Lower lobe of right lung (tissue), 2 donors: ENCODE results near the gene KHSRP. TPM values are rescaled to one million over a fixed set of nuclear protein-coding genes. Genes with fewer than 3 reads are reported as not detected.

Source experiments
- ATAC-seq, 2 donors: fragments of 200-7000 bp; cut with Tn5 transposase; one replicate each; pipeline ENCODE4 v1.9.1; 2020 to 2022; ENCODE audit warnings: mild to moderate bottlenecking in 2 of 2, moderate library complexity in 2 of 2
- DNase-seq: peaks from one replicate; pipeline ENCODE4 v3.0.0-alpha.2; 2020
- H3K27ac ChIP-seq: fragments of 200-600 bp; one replicate; pipeline ENCODE4 v1.8.0; 2022
- H3K27me3 ChIP-seq: fragments of 200-600 bp; one replicate; pipeline ENCODE4 v1.8.0; 2022; ENCODE audit warnings: low read depth
- H3K36me3 ChIP-seq: fragments of 200-600 bp; one replicate; pipeline ENCODE4 v1.8.0; 2022; ENCODE audit warnings: mild to moderate bottlenecking
- H3K4me1 ChIP-seq: fragments of 200-600 bp; one replicate; pipeline ENCODE4 v1.8.0; 2022
- H3K4me3 ChIP-seq: fragments of 200-600 bp; one replicate; pipeline ENCODE4 v1.8.0; 2022; ENCODE audit warnings: mild to moderate bottlenecking
- H3K9me3 ChIP-seq: fragments of 200-600 bp; one replicate; pipeline ENCODE4 v1.8.0; 2022
- intact Hi-C: fragments of 100-400 bp; cut with DNase I; formaldehyde crosslinking; loops from one replicate; pipeline ENCODE4 v1.11.0; 2022
- long read RNA-seq: library from polyadenylated mRNA; unstranded; transcript quantifications from one replicate; pipeline ENCODE4 v2.0.0, GENCODE V29; 2021
- total RNA-seq: library from RNA; stranded (reverse); fragmentation: NEBNext Ultra II Directional; extraction: Animal tissue kit (Norgen Biotek cat#: 25700); gene quantifications from one replicate; pipeline ENCODE4 v1.2.1, GENCODE V29; 2021
- TF ChIP-seq, protein P1 (sequence below): fragments of 200-600 bp; IDR thresholded peaks from one replicate; pipeline ENCODE4 v1.8.0; 2022; ENCODE audit warnings: antibody characterized with exemption, mild to moderate bottlenecking
- donor health status: DM: no; HTN: yes; CAD: no; lungs with severe emphysema.

The KHSRP gene, protein sequence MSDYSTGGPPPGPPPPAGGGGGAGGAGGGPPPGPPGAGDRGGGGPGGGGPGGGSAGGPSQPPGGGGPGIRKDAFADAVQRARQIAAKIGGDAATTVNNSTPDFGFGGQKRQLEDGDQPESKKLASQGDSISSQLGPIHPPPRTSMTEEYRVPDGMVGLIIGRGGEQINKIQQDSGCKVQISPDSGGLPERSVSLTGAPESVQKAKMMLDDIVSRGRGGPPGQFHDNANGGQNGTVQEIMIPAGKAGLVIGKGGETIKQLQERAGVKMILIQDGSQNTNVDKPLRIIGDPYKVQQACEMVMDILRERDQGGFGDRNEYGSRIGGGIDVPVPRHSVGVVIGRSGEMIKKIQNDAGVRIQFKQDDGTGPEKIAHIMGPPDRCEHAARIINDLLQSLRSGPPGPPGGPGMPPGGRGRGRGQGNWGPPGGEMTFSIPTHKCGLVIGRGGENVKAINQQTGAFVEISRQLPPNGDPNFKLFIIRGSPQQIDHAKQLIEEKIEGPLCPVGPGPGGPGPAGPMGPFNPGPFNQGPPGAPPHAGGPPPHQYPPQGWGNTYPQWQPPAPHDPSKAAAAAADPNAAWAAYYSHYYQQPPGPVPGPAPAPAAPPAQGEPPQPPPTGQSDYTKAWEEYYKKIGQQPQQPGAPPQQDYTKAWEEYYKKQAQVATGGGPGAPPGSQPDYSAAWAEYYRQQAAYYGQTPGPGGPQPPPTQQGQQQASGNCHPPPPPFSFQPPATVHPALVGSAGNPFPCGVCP
- total RNA-seq, result 173 TPM
- long read RNA-seq, partial matches to known transcripts, result 24 of 106 reads
- long read RNA-seq, other reads (novel, unspliced or antisense), result 72 of 106 reads

DNA sequence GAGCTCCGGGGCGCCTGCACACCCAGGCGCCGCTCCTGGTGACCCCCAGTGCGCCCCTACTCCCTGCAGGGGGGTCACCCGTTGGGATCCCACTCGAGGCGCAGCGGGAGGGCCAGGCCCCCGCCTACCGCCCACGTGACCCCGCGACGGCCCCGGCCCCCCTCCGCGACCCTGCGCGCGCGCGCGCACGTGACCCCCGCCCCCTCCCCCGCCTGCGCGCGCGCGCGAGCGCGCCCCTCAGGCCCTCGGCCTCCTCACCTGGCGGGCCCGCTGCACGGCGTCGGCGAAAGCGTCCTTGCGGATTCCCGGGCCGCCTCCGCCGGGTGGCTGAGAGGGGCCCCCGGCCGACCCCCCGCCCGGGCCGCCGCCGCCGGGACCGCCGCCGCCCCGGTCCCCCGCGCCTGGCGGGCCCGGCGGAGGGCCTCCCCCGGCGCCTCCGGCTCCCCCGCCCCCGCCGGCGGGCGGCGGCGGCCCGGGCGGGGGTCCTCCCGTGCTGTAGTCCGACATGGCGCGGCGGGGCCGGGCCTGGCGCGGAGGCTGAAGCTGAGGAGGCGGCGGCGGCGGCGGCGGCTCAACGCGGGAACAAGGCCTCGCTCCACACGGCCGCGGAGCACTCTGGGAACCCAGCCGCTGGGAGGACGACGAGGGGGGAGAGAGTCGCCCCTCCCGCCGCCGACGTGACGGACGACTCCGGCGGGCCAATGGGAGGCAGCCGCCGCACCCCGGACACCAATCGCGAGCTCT lies at the start of gene KHSRP:
Gene KHSRP (minus strand): TSS at position 617 of the 744 bp plus-strand sequence. CDS start 110 bp downstream, at position 507.
- no peaks in the 10 kb centered on the region for H3K27me3 ChIP-seq
- TF ChIP-seq, protein P1, sequence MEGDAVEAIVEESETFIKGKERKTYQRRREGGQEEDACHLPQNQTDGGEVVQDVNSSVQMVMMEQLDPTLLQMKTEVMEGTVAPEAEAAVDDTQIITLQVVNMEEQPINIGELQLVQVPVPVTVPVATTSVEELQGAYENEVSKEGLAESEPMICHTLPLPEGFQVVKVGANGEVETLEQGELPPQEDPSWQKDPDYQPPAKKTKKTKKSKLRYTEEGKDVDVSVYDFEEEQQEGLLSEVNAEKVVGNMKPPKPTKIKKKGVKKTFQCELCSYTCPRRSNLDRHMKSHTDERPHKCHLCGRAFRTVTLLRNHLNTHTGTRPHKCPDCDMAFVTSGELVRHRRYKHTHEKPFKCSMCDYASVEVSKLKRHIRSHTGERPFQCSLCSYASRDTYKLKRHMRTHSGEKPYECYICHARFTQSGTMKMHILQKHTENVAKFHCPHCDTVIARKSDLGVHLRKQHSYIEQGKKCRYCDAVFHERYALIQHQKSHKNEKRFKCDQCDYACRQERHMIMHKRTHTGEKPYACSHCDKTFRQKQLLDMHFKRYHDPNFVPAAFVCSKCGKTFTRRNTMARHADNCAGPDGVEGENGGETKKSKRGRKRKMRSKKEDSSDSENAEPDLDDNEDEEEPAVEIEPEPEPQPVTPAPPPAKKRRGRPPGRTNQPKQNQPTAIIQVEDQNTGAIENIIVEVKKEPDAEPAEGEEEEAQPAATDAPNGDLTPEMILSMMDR, result no peak
- ATAC-seq, result no peak
- DNase-seq, result no peak
- H3K36me3 ChIP-seq, result peaks cover 28% of the 10 kb centered on the region
- peaks cover 20% of the 10 kb centered on the region for H3K4me1 ChIP-seq
- intact Hi-C loops, result no loop called here
- peak within 1 kb of the TSS; percentile 83 for H3K4me3 ChIP-seq
- peak within 1 kb of the TSS; percentile 78 for H3K27ac ChIP-seq
- no peaks in the 10 kb centered on the region for H3K9me3 ChIP-seq

DNA sequence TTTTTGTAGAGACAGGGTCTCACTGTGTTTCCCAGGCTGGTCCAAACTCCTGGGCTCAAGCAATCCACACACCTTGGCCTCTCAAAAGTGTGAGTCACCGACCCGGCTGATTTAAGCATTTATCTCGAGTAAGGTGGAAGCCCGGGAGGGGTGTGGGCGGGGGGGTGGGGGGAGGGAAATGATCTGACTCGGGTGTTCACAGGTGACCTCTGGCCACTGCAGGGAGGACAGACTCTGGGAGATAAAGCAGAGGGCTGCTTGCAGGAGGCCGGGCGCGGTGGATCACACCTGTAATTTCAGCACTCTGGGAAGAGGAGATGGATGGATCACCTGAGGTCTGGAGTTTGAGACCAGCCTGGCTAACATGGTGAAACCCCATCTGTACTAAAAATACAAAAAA lies 49.0 kb upstream of the KHSRP start:
- H3K27me3 ChIP-seq, result peaks cover 18% of the 10 kb centered on the region
- no peak for DNase-seq
- H3K4me3 ChIP-seq, result no peak overlapping the region
- peaks cover 1% of the 10 kb centered on the region for H3K36me3 ChIP-seq
- ATAC-seq, result no peak
- peaks cover 13% of the 10 kb centered on the region for H3K4me1 ChIP-seq
- no peaks in the 10 kb centered on the region for H3K9me3 ChIP-seq
- TF ChIP-seq, protein P1, result no peak
- no peak overlapping the region for H3K27ac ChIP-seq
- intact Hi-C loops, result no loop called here

DNA sequence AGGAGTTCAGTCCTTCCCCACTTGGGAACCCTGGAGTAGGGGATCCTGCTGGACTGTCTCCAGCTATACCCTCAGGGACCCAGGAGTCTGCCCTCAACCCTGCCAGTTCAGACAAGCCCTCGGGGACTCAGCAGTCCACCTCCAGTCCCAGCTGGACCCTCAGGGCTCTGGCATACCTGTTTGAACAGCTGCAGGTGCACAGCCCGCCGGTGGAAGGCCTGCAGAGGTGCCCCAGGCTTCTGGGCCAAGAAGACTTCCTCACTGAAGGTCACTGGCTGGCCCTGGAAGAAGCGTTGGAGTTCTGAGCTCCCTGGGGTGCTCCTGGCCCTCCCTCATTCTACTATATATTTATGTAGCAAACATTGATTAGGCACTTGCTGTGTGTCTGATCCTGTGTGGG lies 48.1 kb upstream of the KHSRP start:
- H3K4me3 ChIP-seq, result no peak overlapping the region
- peaks cover 13% of the 10 kb centered on the region for H3K4me1 ChIP-seq
- no peak overlapping the region for H3K27ac ChIP-seq
- H3K36me3 ChIP-seq, result peaks cover 7% of the 10 kb centered on the region
- ATAC-seq, result no peak
- H3K9me3 ChIP-seq, result no peaks in the 10 kb centered on the region
- TF ChIP-seq, protein P1, result no peak
- DNase-seq, result no peak
- H3K27me3 ChIP-seq, result peaks cover 18% of the 10 kb centered on the region
- intact Hi-C loops, result no loop called here

DNA sequence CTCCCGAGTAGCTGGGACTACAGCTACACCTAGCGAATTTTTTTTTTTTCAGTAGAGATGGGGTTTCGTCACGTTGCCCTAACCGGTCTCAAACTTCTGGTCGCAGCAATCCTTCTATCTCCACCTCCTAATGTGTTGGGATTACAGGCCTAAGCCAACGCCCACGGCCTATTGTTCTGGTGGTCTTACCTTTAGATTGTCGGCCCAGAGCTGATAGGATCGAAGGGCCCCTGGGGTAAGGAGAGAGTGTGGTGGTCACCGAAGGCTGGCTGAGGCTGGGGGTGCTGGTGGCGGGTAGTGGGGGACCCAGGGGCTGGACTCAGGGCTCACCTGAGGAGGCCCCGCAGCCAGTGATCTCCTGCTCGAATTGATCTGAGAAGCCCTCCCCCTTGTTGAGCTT lies 46.5 kb upstream of the KHSRP start:
- no peak overlapping the region for H3K27ac ChIP-seq
- no peak overlapping the region for H3K4me3 ChIP-seq
- H3K9me3 ChIP-seq, result no peaks in the 10 kb centered on the region
- peaks cover 8% of the 10 kb centered on the region for H3K4me1 ChIP-seq
- DNase-seq (no peak), ATAC-seq (no peak)
- TF ChIP-seq, protein P1, result no peak
- H3K27me3 ChIP-seq, result peaks cover 8% of the 10 kb centered on the region
- intact Hi-C loops, result no loop called here
- peaks cover 16% of the 10 kb centered on the region for H3K36me3 ChIP-seq

DNA sequence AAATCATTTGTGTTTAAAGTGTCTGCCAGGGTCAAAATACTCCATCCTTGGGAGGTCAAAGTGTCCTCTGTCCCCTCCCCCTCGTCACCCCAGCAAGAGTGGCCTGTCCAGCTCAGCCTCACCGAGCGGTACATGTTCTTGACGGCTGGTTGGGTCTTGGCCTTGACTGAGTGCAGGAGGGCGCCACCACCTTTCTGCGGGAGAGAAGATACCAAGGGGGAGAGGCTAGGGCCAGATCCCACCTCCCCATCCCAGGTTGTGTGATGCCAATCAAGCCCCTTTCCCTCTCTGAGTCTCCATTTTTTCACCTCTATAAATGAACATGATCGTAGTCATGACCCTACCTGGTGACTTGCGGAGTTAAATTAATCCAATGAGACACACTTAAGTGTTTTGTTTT lies 45.6 kb upstream of the KHSRP start:
- Histone ChIP-seq H3K4me1 (no peaks in the 10 kb centered on the region), H3K9me3 (no peaks in the 10 kb centered on the region), H3K27me3 (peaks cover 2% of the 10 kb centered on the region), H3K36me3 (peaks cover 16% of the 10 kb centered on the region), H3K27ac (no peak overlapping the region), H3K4me3 (no peak overlapping the region)
- ATAC-seq, result no peak
- intact Hi-C loops, result no loop called here
- TF ChIP-seq, protein P1, result no peak
- no peak for DNase-seq
